GM18517 (cell line): ENCODE data around the gene LDLRAD3.
"Not testable (repeated sequence)": the region's sequence is repeated elsewhere in the genome, so short reads cannot be mapped to it uniquely, and the experiment has no call there.

Experiments
- ATAC-seq: cut with Tn5 transposase; IDR thresholded peaks from one replicate; pipeline ENCODE4 v1.9.1; 2021; ENCODE audit warnings: mild to moderate bottlenecking, moderate library complexity; ENCODE audit not compliant: unreplicated experiment

Gene LDLRAD3

DNA sequence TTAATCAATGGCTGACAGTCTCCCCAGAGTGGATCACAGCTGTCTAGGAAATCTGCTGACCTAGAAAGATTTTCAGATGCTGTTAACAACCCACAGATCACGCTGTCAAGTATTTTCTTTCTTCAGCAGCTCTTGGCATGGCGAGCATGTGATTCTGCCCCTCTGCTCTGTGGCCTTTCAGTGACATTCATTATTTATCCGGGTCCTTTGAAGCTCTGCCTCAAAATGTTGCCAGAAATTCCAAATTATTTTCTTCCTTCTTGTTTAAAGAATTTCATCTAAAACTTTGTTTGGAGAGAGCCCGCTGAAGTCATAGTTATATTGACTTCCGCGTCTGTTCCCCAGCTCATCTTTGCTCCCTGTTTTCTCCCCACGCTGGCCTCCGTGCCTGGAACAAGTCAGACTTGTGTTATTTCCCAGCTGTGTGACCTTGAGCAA, 211.3 kb downstream of the LDLRAD3 start:
- no peak for ATAC-seq

- no peak for ATAC-seq
These were observed 211.9 kb downstream of the LDLRAD3 start for GRCh38 chr11:36155770-36156160.

DNA sequence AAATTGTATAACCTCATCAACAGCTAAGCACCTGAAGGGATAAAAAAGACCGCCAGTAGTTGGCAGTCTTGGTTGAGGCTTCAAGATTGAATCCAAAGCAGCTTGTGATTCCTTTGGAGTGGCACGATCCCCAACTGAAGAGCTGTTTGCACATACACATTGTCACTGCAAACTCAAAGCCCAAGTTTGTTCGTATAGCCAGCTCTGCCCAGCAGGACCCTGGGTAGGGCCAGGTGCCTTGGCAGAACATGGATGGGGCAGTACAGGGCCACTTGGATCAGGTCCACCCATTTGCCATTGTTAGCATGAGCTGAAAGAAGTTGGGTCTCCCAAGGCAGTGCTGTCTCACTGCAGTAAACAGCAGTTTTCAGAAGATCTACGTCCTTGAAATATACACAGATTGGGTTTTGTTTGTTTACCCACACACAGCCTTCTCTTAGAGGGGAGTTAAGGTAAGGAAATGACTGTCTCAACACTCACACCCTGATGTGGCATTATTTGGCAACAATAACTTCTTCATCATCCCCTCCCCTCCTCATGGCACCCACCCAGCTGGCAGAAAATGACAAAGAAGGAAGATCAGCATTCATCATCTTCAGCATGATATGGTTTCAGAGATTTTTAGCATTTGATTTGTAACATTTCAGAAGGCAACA, 212.4 kb downstream of the LDLRAD3 start:
- no peak for ATAC-seq

GRCh38 chr11:36156817-36157519, 213.1 kb downstream of the LDLRAD3 start:
- no peak for ATAC-seq

GRCh38 chr11:36160091-36160490, 216.2 kb downstream of the LDLRAD3 start:
- no peak for ATAC-seq

DNA sequence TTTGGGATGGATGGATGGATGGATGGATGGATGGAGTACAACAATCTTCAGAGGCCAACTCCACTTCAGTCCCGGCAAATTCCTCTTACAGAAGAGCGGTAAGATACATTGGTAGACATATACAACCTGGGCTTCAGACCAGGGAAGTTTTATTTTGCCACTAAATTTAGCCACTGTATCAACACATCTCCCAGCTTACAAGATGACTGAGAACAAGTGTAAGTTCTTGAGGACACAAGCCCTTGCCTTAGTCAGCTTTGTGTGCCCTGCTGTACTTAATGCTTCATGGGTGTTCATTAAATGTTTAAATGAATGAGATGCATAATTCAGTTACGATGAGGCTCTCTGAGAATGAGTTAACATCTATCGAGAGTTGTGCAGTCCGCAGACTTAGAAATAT, 217.7 kb downstream of the LDLRAD3 start:
- ATAC-seq: no peak

- no peak for ATAC-seq
These were observed 218.4 kb downstream of the LDLRAD3 start for GRCh38 chr11:36162006-36162882.

GRCh38 chr11:36162883-36163434, 219.1 kb downstream of the LDLRAD3 start:
- no peak for ATAC-seq

- no peak for ATAC-seq
These were observed 220.8 kb downstream of the LDLRAD3 start for GRCh38 chr11:36164506-36165250.

DNA sequence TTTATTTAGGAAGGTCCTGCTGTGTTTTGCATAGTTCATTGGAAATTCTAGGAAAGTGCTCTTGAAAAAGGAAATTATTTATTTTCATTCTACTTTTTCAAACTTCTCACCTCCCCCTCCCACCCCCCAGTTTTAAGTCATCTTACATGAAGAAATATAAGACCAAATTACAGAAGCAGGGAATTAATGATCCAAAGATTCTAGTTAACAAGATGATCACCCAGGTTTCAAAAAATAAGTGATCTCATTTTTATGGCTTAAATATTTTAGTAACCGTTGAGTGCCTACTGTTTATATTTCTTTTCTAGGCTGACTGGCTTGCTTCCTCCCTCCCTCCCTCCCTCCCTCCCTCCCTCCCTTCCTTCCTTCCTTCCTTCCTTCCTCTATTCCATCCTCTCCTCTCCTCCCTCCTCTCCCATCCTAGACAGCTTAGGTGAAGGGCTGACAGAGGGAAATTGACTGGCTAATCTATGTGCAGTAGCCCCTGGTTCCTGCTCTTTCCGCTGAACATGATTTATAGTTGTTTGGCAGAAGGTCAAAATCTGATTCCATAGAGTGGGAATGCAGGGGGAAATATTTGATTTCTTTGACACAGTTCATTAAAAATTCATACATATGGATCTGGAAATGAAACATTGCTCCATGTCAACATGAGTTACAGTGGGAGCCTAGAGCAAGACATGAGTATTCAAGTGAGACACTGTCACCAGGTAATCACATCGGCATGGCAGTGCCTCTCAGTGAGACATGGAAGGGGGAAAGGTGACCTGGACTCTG, 221.9 kb downstream of the LDLRAD3 start:
- no peak for ATAC-seq

DNA sequence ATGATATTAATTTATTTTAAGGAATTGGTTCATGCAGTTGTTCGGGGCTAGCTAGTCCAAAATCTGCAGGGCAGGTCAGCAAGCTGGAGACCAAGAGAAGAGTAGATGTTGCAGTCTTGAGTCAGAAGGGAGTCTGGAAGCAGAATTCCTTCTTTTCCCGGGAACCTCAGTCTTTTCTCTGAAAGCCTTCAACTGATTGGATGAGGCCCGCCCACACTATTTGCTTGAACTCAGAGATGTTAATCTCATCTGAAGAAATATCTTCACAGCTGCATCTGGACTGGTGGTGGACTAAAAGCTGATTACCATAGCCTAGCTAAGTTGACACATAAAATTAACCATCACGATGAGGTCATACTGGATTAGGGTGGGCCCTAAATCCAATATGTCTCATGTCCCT, 223.2 kb downstream of the LDLRAD3 start:
- ATAC-seq: no peak

DNA sequence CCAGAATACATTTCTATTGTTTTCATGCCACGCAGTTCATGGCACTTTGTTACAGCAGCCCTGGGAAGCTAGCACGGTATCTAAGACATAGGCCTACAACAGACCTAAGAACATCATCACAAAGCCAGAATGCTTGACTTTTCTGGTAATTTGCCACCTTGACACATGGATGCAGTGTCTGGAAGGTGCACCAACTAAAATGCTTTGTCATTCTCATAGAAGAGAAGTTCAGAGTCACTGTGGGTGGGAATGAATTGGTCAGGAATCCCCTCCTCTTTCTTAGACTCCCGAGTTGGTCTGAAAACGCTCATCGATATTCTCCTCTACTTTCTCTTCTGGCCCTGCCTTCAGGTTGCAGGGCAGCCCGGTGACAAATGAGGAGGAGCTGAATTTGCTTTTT, 223.9 kb downstream of the LDLRAD3 start:
- no peak for ATAC-seq

GRCh38 chr11:36177836-36178235, 234.0 kb downstream of the LDLRAD3 start:
- no peak for ATAC-seq

DNA sequence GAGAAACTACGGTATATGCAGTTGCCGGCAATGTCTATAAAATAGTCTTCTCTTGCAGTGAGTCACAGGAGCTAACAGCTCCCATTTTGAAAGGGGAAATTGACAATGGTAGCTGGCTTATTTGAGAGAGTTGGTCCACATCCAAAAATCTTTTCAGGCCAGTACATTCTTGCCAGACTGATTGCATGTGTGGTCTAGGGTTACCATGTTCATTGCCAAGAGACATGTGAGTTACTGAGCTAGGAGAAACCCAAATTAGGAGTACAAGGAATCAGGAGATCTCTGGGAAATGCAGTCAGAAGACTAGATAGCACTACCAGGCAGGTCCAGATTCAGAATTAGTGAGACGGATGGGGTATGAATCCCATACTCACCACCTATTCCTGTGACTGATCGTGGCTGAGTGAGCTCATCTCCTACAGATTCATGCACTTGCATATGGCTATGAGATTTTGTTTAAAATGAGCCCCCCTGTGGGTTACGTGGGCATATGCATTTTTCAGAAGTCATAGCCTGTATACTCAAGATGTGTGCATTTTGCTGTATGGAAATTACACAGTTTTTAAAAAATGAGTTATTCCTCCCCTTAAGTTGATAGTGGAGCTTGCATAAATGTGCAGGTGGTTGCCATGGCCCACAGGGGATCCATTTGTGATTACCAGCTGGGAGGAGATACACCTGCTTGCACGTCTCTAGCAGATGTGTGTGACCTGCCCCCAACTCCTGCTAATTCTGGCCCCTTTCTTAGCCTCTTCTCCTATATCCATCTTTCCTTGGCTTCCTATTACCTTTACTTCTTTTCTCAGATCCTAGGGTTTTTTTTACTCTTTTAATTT, 242.7 kb downstream of the LDLRAD3 start:
- ATAC-seq: no peak

GRCh38 chr11:36187622-36188021, 243.8 kb downstream of the LDLRAD3 start:
- no peak for ATAC-seq

- not testable (repeated sequence) for ATAC-seq
These were observed 245.9 kb downstream of the LDLRAD3 start for GRCh38 chr11:36189735-36190134.

- ATAC-seq: no peak
These were observed 248.1 kb downstream of the LDLRAD3 start for GRCh38 chr11:36191941-36192340.

GRCh38 chr11:36192425-36193289, 248.8 kb downstream of the LDLRAD3 start:
- no peak for ATAC-seq
